Mesendoderm (in vitro differentiated cells): Measurements from ENCODE around the gene CCDC88A.

Source experiments
- DNase-seq: peaks from one replicate; pipeline ENCODE4 v3.0.0; 2013
- H2AK5ac ChIP-seq: 2 replicates; pipeline ENCODE4 v1.6.1; 2013; ENCODE audit warnings: low read length, inconsistent platforms
- H2BK120ac ChIP-seq: 2 replicates; pipeline ENCODE4 v1.6.1; 2013; ENCODE audit warnings: low read depth, mild to moderate bottlenecking, low read length, moderate library complexity, mixed read lengths
- H2BK15ac ChIP-seq: replicated peaks from 2 replicates; pipeline ENCODE4 v1.6.1; 2013; ENCODE audit warnings: low read depth, mild to moderate bottlenecking, moderate library complexity
- H2BK5ac ChIP-seq: 2 replicates; pipeline ENCODE4 v1.6.1; 2013; ENCODE audit warnings: low read length, inconsistent platforms
- H3K18ac ChIP-seq: 2 replicates; pipeline ENCODE4 v1.6.1; 2013; ENCODE audit warnings: mild to moderate bottlenecking, low read length, mixed read lengths
- H3K23ac ChIP-seq: one replicate; pipeline ENCODE4 v1.6.1; 2013; ENCODE audit warnings: low read length
- H3K27ac ChIP-seq: 2 replicates; pipeline ENCODE4 v1.5.1; 2013; ENCODE audit warnings: low read depth, mild to moderate bottlenecking, inconsistent platforms, low read length, moderate library complexity
- H3K27me3 ChIP-seq: 2 replicates; pipeline ENCODE4 v1.6.1; 2013; ENCODE audit warnings: low read length, control low read depth, mild to moderate bottlenecking, inconsistent platforms; ENCODE audit not compliant: insufficient read depth, poor library complexity
- H3K36me3 ChIP-seq: 2 replicates; pipeline ENCODE4 v1.6.1; 2013; ENCODE audit warnings: low read length, inconsistent platforms; ENCODE audit not compliant: control insufficient read depth, insufficient read depth
- H3K4ac ChIP-seq: one replicate; pipeline ENCODE4 v1.6.1; 2013; ENCODE audit warnings: low read depth, mild to moderate bottlenecking, low read length, moderate library complexity
- H3K4me1 ChIP-seq: 2 replicates; pipeline ENCODE4 v1.6.1; 2013; ENCODE audit warnings: low read depth, low read length, inconsistent platforms; ENCODE audit not compliant: control insufficient read depth
- H3K4me2 ChIP-seq: 2 replicates; pipeline ENCODE4 v1.6.1; 2013; ENCODE audit warnings: low read length
- H3K4me3 ChIP-seq: 2 replicates; pipeline ENCODE4 v1.5.1; 2013; ENCODE audit warnings: mild to moderate bottlenecking, low read length
- H3K56ac ChIP-seq: one replicate; pipeline ENCODE4 v1.6.1; 2013; ENCODE audit warnings: low read length
- H3K79me1 ChIP-seq: 2 replicates; pipeline ENCODE4 v1.6.1; 2013; ENCODE audit warnings: low read length, inconsistent platforms
- H3K79me2 ChIP-seq: 2 replicates; pipeline ENCODE4 v1.6.1; 2013; ENCODE audit warnings: mild to moderate bottlenecking, low read length; ENCODE audit not compliant: control insufficient read depth, insufficient read depth
- H3K9ac ChIP-seq: 2 replicates; pipeline ENCODE4 v1.6.1; 2013; ENCODE audit warnings: low read length, inconsistent platforms
- H4K5ac ChIP-seq: one replicate; pipeline ENCODE4 v1.6.1; 2013; ENCODE audit warnings: low read length
- H4K8ac ChIP-seq: one replicate; pipeline ENCODE4 v1.6.1; 2013; ENCODE audit warnings: low read depth, mild to moderate bottlenecking, control low read depth, low read length, moderate library complexity
- WGBS: extraction: QIAGEN DNeasy Blood & Tissue Kit; methylation state at CpG from one replicate; pipeline ENCODE4 v1.1.7; 2013; ENCODE audit warnings: low lambda C conversion rate, missing lambda C conversion rate; ENCODE audit not compliant: insufficient coverage; ENCODE audit errors: extremely low coverage; 5-methylcytosine and 5-hydroxymethylcytosine counted together

The CCDC88A gene

DNA sequence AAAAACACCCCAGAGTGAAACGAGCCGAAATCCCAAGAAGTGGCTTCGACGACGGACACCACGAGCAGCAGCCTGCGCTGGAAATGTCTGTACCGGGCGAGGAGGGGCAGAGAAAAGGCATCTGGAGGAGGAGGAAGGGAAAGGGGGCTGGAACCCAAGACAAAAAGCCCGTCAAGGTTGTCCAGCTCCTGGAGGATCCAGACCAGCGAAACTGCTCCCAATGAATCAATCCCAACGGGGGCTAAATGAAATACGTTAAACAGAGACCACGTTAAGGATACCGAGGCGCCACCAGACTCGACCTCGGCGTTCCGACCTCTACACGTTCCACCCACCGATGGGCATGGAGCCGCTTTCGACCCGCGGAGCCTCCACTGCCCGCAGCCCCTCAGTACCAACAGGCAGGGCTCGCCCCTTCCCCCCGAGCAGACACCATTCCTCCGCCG lies 400 bp downstream of the CCDC88A start:
- Histone ChIP-seq H2BK120ac (no peak overlapping the region), H3K56ac (peak overlapping the region; percentile 97), H3K23ac (peak overlapping the region; percentile 7), H3K79me2 (peaks cover 9% of the 10 kb centered on the region), H4K5ac (no peak overlapping the region), H3K9ac (peak overlapping the region; percentile 91), H3K79me1 (peaks cover 6% of the 10 kb centered on the region), H3K4me3 (peak overlapping the region; percentile 88), H3K18ac (peak overlapping the region; percentile 60), H3K4me2 (peak overlapping the region; percentile 58), H2BK15ac (no peak overlapping the region), H2BK5ac (peak overlapping the region; percentile 66), H3K27ac (peak overlapping the region; percentile 69), H4K8ac (no peak overlapping the region), H3K4ac (peak overlapping the region; percentile 24), H3K36me3 (no peaks in the 10 kb centered on the region), H3K27me3 (no peaks in the 10 kb centered on the region), H2AK5ac (no peak overlapping the region), H3K4me1 (peaks cover 2% of the 10 kb centered on the region)
- no CpG with 5 or more reads among the region's 31 CpGs for WGBS
- peak; percentile 81 for DNase-seq

- WGBS: no CpG with 5 or more reads among the region's 11 CpGs
- Histone ChIP-seq H3K4ac (peak overlapping the region; percentile 24), H3K4me3 (peak overlapping the region; percentile 88), H3K79me1 (peaks cover 6% of the 10 kb centered on the region), H3K79me2 (peaks cover 9% of the 10 kb centered on the region), H3K27me3 (no peaks in the 10 kb centered on the region), H3K56ac (peak overlapping the region; percentile 97), H2AK5ac (no peak overlapping the region), H3K23ac (no peak overlapping the region), H4K5ac (no peak overlapping the region), H2BK5ac (peak overlapping the region; percentile 57), H3K4me1 (peaks cover 2% of the 10 kb centered on the region), H3K27ac (peak overlapping the region; percentile 69), H3K9ac (peak overlapping the region; percentile 91), H4K8ac (no peak overlapping the region), H2BK15ac (no peak overlapping the region), H3K18ac (peak overlapping the region; percentile 60), H2BK120ac (no peak overlapping the region), H3K4me2 (peak overlapping the region; percentile 58), H3K36me3 (no peaks in the 10 kb centered on the region)
- peak; percentile 18 for DNase-seq
Observed at GRCh38 chr2:55418512-55419232, 984 bp downstream of the CCDC88A start.

DNA sequence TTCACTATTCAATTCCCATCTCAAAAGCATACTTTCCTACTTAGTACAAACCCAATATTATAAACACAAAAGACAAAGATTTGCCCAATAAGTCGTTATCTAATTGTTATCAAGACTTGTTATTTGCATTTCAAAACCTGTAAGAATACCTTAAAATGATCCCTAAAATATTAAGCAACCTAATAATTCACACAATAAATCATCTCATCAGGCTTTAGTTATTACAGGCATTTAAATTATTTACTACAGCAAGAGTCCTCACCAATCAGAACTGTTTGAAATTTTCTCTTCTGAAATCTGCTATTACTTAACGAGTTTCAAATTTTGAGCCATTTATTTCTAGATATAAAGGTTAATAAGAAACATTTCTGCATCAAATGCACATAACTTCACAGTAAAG lies 1.6 kb downstream of the CCDC88A start:
- DNase-seq: no peak
- peaks cover 2% of the 10 kb centered on the region for H3K4me1 ChIP-seq
- no peaks in the 10 kb centered on the region for H3K36me3 ChIP-seq
- no peak overlapping the region for H3K4ac ChIP-seq
- H3K79me2 ChIP-seq: peaks cover 10% of the 10 kb centered on the region
- no peak overlapping the region for H3K27ac ChIP-seq
- H3K56ac ChIP-seq: no peak overlapping the region
- peaks cover 6% of the 10 kb centered on the region for H3K79me1 ChIP-seq
- H3K9ac ChIP-seq: no peak overlapping the region
- H3K18ac ChIP-seq: no peak overlapping the region
- H3K4me2 ChIP-seq: no peak overlapping the region
- H2BK15ac ChIP-seq: no peak overlapping the region
- no peak overlapping the region for H2AK5ac ChIP-seq
- no peak overlapping the region for H4K8ac ChIP-seq
- H3K4me3 ChIP-seq: no peak overlapping the region
- no peak overlapping the region for H2BK120ac ChIP-seq
- no peak overlapping the region for H2BK5ac ChIP-seq
- WGBS: no CpG with 5 or more reads among the region's 2 CpGs
- no peak overlapping the region for H3K23ac ChIP-seq
- H4K5ac ChIP-seq: no peak overlapping the region
- no peaks in the 10 kb centered on the region for H3K27me3 ChIP-seq

DNA sequence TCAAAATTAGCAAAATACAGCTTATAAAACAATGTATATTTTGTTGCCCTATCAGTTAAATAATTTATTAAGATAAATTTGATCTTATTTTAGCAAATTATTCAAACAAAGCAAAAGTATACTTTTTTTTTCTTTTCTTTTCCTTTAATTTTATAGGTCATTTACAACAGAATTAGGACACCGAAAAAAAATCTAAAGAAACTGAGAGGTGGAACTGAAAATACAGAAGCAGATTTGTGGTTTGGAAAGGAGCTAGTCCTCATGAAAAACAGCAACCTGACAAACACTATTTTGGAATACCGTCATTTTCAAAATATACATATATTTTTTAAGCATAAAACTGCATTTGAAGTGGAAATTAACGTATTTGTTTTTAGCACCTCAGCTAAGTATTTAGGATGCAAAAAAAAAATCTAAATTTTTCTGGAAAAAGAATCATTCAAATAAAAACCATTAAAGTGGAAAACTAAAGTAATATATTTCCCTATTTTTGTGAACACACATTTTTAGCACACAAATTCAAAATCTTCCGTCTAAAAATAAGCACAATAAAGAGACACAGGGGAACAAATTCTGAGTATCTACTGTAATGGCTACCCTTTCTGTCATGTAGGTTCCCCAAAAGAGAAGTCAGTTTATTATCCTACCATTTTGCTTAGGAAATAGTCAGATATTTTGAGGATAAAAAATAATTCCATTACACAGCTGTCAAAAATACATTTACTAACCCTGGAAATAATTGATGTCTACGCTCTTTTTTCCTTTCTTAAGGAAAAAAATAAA lies 2.7 kb downstream of the CCDC88A start:
- H3K27me3 ChIP-seq: no peaks in the 10 kb centered on the region
- no peak overlapping the region for H4K8ac ChIP-seq
- H4K5ac ChIP-seq: no peak overlapping the region
- no peak overlapping the region for H3K4ac ChIP-seq
- H2AK5ac ChIP-seq: no peak overlapping the region
- no CpG with 5 or more reads among the region's 5 CpGs for WGBS
- H3K79me1 ChIP-seq: peaks cover 6% of the 10 kb centered on the region
- no peak overlapping the region for H3K56ac ChIP-seq
- H2BK5ac ChIP-seq: no peak overlapping the region
- no peak overlapping the region for H3K4me2 ChIP-seq
- no peak overlapping the region for H2BK15ac ChIP-seq
- H3K27ac ChIP-seq: no peak overlapping the region
- no peak overlapping the region for H2BK120ac ChIP-seq
- no peak for DNase-seq
- H3K4me1 ChIP-seq: peaks cover 2% of the 10 kb centered on the region
- H3K18ac ChIP-seq: no peak overlapping the region
- no peak overlapping the region for H3K23ac ChIP-seq
- H3K79me2 ChIP-seq: peaks cover 14% of the 10 kb centered on the region
- H3K4me3 ChIP-seq: no peak overlapping the region
- H3K9ac ChIP-seq: no peak overlapping the region
- H3K36me3 ChIP-seq: no peaks in the 10 kb centered on the region

GRCh38 chr2:55415300-55415699 lies 4.4 kb downstream of the CCDC88A start:
- Histone ChIP-seq H3K36me3 (no peaks in the 10 kb centered on the region), H3K27ac (no peak overlapping the region), H3K79me2 (peaks cover 16% of the 10 kb centered on the region), H4K5ac (no peak overlapping the region), H3K9ac (no peak overlapping the region), H2BK5ac (no peak overlapping the region), H3K4me1 (no peaks in the 10 kb centered on the region), H2BK15ac (no peak overlapping the region), H2BK120ac (no peak overlapping the region), H3K18ac (no peak overlapping the region), H3K23ac (no peak overlapping the region), H3K56ac (peak overlapping the region; percentile 37), H4K8ac (no peak overlapping the region), H3K4me2 (no peak overlapping the region), H2AK5ac (no peak overlapping the region), H3K4ac (no peak overlapping the region), H3K27me3 (no peaks in the 10 kb centered on the region), H3K79me1 (peaks cover 6% of the 10 kb centered on the region), H3K4me3 (no peak overlapping the region)
- no peak for DNase-seq
- no CpG with 5 or more reads among the region's 2 CpGs for WGBS
